CD4-positive, alpha-beta T cell treated with Interleukin-4 for 1 hour (primary cell): ENCODE data around the gene PAPPA2.
A peak's percentile ranks its signal among the peaks of the same experiment; 100 is the strongest.
"Not testable (repeated sequence)": the region's sequence is repeated elsewhere in the genome, so short reads cannot be mapped to it uniquely, and the experiment has no call there.

Experiments
- DNase-seq, 2 donors: peaks; one replicate each; pipeline ENCODE4 v3.0.0-alpha.2; 2020 to 2022

The PAPPA2 gene

DNA sequence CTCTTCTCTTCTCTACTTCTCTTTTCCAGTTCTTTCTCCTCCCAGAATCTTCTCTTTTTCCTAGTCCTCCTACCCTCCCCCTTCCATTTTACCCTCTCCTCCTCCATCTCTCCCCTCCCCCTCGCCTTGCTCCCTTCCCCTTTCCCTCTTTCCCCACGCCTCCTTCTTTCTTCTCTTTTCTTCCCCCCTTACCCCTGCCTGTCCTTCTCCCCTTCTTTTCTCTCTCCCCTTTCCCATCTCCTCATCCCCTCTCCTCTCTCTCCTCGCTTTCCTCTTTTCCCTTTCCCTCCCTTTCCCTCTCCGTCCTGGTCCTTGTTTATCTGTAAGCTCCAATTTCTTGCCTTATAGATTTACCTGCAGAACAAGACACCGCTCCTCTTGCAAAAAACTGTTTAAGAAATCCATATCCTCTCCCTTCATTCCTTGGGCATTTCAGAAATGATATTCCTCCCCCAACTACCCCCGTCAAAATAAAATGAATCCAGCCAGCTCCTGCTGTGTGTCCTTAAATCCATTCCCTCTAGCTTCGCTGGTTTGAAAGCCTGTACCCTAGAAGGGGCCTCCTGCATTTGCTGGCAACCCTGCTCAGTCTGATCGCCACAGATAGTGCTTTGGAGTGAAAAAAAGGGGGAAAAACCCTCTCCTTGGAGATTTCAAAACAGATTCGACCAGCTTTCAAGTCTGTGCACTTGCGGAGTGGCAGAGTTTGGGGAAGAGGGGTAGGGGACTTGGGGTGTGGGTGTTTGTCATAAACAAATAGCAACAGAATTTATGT lies 89.4 kb downstream of the PAPPA2 start:
- DNase-seq = no peak

DNA sequence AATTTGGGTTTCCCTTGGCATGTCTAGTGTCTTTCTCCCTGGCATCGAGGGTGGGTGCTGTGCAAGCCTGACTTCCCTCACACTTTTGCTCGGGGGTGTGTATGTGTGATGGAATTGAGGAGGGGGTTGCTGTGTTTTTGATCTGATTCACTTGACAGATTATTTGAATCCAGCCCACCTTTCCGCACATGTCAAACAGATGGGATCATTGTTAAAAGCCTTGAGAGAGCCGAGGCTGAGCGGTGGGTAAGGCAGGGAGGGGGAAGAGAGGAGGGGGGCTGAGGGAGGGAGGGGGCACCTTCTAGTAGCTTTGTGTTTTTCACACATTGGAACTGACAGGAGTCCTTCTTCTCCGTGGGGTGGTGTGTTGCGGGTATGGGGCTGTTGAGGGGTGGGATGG lies 90.0 kb downstream of the PAPPA2 start:
- no peak for DNase-seq

DNA sequence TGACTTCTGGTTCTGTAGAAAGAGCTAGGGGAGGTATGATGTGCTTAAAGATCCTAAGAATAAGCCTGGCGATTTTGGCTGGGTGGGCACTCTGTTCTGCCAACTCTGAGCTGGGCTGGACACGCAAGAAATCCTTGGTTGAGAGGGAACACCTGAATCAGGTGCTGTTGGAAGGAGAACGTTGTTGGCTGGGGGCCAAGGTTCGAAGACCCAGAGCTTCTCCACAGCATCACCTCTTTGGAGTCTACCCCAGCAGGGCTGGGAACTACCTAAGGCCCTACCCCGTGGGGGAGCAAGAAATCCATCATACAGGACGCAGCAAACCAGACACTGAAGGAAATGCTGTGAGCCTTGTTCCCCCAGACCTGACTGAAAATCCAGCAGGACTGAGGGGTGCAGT lies 93.3 kb downstream of the PAPPA2 start:
- no peak for DNase-seq

DNA sequence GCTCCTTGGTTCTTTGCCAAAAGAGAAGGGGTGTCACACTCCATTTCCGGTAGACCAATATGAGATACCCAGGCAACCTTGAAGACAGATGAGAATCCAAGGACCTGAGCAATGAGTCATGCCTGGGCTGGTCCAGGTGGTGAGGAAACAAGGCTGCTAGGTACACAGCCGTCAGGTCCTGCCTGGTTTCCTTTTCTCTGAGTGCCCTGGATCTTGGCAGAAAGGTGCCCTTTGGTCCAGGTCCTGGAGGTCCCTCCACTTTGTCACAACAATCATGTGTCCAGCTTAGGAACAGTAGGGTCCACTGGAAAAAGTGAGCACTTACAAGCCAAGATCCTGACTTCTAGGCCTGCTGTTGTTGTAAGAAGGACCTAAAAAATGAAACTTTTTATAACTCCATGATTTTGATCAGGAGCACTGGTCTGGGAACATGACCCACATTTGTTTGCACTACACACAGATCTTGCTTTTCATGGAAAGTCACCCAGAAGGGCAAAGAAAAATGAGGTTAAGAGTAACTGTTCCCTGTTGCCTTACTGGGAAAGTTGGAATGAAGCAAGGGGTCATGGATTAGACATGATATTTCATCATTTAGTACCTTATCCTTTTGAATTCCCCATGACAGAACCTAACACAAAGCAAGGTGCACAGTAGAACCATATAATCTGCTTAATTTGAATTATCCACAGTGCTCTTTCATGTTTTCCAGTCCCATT lies 94.7 kb downstream of the PAPPA2 start:
- DNase-seq = no peak

DNA sequence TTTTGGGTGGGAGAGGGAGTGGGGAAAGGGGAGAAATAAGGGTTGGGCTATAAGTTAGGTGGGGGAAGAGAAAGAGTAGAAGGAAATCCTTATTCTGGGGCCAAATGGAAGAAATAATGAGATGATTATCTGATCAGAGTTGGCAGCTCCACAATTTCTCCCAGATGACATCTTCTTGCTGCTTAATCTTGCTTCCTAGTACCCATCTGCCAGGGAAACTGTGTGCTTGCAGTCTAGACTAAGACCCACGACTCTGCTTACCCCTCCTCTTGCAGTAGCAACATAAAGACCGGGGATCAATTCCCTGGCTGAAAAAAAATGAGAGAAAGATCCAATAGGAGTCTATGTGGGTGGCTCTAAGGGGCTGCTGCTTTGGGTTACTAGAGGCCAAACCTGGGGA lies 95.6 kb downstream of the PAPPA2 start:
- DNase-seq = no peak

DNA sequence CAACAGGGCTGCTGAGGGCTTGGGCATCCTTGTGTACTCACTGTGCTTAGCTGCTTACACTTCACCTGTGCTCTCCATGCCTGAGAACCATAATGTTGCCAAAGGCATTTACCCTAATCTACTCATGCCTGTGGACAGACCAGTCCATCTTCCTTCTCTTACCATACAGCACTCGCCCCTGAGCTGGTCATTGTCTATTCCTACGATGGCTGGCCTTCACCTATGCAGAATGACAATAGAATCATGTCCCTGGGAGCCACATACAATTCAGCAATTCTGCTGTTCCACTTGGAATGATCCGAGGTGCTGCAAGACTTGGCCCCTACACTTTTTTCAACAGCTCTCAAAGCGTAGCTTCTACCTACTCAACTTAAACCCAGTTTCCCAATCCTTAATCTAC lies 96.5 kb downstream of the PAPPA2 start:
- no peak for DNase-seq

DNA sequence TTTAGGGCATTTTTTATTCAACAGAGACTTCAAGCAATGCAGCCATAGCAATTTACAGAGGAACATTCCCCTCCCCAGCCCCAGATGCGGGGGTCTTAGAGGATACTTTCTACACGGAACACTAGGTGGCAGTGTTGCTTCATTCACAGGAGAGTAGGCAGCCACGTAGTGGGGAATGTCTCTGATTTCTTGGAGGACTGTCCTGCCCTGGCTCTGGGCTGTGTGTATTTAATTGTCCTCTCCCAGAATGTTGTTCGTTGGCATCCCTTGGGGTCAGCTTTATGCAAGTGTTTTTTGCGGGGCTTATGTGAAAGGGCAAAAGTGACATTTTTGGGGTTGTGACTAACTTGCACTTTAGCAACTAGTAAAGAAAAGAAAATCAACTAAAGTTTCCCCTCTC lies 96.9 kb downstream of the PAPPA2 start:
- DNase-seq = peak in 1 of 2 donors; percentile 5

DNA sequence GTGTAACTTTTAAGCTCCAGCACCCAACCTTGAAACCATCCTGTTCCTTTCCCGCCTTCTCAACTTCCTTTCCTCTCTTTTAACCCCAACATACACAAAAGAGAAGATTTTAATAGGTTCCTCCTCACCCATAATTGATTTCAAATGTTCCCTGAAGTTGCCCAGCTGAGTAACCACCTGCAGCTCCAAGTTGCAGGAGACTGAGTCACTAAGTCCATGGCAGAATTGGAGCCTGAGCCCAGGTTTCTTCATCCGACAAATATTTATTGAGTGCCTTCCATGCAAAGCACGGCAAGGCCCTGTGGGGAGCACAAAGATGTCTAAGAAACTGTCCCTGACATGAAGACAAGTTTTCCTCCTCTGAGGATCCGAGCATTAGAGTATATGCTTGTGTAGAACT lies 97.7 kb downstream of the PAPPA2 start:
- DNase-seq = no peak

DNA sequence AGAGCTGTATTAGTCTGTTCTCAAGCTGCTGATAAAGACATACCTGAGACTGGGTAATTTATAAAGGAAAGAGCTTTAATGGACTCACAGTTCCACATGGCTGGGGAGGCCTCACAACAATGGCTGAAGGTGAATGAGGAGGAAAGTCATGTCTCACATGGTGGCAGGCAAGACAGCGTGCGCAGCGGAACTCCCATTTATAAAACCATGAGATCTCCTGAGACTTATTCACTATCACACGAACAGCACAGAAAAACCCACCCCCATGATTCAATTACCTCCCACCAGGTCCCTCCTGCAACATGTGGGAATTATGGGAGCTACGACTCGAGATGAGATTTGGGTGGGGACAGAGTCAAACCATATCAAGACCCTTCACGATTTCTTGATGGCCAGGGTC lies 98.8 kb downstream of the PAPPA2 start:
- DNase-seq = not testable (repeated sequence)

DNA sequence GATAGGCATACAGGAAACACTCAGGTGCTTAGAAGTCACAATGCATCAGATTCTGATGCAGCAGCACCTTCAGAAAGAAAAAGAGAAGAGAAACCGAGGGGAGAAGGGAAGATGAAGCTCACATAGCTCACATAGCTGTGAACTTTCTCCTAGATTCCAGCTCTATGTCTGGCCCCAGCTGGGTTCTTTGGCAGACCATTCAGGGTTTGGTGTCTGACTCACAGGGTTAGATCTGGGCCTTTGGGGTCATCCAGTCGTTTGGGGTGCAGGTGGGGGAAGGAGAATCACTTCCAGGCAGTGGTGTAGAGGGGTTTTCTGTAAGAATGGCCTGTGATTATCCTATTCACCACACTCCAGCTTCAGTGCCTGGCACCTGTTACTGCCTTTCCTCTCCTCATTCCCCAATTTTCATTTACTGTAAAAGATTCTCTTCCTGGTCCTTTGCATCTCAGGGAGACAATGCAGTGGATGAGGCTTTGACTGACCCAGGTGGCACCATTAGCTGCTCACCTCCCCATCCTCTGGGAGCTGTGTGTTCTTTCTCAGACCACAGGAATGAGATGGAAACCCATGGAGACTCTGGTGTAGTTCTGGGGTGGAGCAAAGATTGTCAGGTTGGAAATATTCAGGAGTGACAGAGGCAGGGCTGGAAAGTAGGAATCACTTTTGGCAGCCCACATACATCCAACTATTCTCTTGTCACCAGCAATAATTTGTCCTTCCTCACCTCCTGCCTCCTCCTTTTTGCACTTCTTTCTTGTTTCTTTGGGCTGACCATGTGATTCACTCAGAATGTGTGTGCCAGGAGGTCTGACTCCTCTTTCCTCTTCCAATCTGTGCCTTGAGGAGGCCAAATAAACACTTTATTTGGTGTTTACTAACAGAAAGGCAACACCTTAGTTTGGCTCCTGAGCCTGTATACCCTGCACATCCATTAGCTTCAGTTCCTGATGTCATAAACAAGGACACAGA lies 103.3 kb downstream of the PAPPA2 start:
- DNase-seq = no peak

DNA sequence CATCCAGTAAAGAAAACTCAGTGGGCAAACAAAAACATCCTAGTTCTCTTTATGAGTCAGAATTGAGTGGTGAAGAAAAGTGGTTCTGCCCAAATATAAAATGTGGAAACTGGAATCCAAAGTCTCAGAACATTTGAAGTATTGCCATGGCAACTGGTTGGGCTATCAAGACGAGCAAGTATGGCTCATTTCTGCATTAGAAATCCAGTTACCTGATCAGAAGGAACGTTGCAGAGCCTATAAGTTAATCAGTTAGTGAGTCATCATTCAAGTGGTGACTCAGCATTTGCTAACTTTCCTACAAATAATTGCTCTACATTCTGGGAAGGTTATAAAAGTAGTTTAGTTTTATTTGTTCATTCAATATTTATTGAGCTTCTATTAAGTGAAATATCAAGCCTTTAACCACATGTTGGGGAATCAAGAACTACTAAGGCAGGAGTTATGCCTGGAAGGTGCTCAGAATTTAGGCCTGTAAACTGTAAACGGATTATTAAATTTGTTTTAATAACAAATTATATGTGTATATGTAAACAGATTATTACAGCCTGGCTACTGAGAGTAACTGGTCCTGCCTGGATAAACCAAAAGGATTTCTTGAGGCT lies 104.3 kb downstream of the PAPPA2 start:
- DNase-seq = no peak

DNA sequence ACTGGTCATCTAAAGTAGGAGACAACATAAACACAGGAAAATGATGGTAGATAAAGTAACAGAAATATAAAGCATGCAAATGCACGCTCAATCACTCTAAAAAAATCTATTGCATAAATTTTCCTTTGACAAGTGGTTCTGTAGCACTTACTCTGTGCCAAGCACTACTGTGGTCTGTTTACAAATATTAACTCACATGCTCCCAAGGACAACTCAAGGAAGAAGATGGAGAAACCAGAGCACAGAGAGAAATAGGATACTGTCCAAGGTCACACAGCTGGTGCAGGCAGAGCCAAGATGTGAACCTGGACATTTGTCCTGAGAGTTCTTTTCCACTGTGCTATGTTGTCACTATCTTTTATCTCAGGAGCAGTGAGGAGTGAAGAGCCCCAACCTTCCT lies 105.2 kb downstream of the PAPPA2 start:
- no peak for DNase-seq

DNA sequence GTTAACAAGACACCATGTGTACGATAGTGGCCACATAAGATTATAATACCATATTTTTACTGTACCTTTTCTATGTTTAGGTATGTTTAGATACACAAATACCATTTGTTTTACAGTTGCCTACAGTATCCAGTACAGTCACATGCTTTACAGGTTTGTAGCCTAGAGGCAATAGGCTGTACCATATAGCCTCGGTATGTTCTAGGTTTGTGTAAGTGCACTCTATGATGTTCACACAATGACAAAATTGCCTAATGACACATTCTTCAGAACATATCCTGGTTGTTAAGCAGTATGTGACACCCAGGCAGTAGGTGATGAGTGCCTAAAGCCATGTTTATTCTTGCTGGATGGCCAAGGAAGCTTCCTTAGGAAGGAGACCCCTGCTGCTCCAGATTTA lies 111.8 kb downstream of the PAPPA2 start:
- no peak for DNase-seq

DNA sequence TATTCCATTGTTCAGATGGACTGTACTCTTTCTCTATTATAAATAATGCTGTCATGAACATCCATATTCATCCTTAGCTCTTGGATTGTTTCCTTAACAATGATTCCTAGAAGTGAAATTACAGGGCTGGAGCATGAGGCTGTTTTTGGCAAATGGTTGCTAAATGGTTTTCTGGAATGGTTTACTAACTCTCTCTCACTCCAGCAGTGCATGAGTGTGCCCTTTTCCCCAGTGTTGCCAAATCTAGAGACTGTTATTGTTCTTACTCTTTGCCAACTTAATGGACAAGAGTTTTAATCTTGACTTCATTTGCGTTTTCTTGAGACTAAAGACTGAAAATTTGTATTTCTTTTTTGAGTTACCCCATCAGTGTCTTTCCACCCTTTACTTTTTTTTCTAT lies 113.0 kb downstream of the PAPPA2 start:
- DNase-seq = no peak

DNA sequence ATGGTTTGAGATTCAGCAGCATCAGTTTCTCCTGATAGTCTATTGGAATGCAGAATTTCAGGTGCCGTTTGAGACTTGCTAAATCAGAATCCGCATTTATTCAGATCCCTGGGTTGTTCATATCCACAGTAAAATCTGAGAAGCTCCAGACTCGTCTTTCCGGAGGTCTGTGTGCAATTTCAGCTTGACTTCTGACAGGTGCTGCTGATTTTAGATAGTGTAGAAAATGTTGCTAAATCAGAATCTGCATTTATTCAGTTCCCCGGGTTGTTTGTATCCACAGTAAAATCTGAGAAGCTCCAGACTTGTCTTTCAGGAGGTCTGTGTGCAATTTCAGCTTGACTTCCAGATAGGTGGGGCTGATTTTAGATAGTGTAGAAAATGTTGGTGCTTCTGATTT lies 113.7 kb downstream of the PAPPA2 start:
- no peak for DNase-seq

DNA sequence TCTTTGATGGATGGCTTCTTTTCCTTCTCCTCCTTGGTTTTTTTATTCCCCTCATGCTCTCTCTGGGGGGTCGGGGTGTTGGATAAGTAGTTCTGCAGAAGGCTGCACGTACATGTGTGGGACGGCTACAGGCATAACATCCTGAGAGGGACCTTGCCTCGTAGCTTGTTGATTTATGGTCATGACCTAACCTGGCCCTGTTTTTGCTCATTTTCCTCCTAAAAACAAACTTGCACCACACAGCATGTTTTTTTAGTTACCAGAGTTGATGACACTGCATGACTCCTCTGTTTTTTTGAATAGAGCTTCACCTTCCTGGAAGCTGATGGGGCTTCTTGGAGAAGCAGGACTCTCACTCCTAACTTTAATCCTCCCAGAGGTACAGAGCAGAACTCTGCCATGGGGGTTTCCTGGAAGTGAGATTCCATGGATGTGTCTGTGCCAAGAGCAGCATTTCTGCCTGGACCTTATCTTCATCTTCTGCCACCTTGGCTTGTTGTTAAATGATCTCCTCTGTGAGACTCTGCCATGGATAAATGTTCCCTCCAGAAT lies 114.7 kb downstream of the PAPPA2 start:
- no peak for DNase-seq

DNA sequence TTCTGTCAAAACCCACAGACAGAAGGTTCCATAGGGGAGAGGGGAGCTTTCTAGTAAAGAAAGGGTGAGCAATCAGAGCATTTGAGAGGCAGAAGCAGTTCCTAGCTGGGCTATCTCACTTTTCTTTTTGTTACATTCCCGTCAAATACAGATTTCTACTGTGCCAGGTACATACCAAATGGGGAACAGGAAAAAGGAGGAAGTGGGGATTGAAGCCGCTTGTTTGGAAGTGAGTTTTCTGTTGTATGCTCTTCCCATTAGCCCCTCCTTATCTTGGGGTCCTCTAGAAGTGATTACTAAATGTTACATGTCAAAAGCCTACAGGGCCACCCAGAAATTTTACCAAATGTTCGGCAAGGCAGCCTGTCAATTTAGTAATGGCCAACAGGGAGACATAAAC lies 116.1 kb downstream of the PAPPA2 start:
- no peak for DNase-seq

DNA sequence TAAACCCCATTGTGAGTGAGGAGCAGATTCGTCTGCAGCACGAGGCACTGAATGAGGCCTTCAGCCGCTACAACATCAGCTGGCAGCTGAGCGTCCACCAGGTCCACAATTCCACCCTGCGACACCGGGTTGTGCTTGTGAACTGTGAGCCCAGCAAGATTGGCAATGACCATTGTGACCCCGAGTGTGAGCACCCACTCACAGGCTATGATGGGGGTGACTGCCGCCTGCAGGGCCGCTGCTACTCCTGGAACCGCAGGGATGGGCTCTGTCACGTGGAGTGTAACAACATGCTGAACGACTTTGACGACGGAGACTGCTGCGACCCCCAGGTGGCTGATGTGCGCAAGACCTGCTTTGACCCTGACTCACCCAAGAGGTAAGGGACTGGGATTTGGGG lies 132.2 kb downstream of the PAPPA2 start:
- no peak for DNase-seq

DNA sequence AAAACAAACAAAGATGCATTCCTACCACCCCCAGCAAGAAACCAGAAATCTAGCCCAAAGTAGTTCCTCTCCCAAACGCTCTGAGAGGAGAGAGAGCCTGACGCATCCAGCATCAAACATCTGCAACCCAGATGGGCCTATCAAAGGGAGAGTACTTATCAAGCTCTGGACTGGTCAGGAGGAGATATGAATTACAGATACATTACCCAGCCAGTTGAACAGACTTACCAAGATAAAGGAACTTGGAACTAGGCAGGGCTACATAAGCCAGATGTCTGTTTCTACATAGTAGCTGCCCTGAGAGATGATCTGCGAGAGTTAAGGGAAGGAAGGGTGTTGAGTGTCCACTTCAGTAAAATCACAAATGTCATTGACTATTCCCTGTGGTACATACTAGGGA lies 138.4 kb downstream of the PAPPA2 start:
- no peak for DNase-seq

DNA sequence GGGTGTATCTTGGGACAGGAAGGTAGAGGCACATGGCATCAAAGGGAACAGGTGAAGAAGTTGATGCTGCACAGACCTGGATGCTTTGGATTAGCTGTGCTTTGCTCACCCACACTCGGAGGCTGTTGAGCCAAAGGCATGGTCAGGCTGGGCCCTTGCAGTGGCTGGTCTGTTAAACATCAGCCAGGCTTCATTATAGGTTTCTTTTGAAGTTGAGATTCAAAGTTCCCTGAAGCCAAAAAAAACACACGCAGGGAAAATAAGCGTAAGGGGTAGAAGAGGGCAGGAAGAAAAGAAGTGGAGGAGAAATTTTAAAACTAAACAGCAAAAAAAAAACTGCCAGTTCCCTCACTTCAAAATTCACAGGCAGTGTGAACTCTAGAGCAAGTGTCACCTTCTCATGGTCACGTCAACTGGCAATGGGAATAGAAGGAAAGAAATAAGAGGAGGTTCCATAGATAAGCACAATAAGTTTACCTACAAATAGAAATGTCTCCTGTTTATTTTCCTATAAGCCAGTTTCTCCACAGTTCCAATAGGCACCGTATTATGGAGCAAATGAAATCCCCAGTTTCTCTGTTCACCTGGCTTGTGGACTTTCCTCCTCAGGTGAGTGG lies 139.5 kb downstream of the PAPPA2 start:
- no peak for DNase-seq

DNA sequence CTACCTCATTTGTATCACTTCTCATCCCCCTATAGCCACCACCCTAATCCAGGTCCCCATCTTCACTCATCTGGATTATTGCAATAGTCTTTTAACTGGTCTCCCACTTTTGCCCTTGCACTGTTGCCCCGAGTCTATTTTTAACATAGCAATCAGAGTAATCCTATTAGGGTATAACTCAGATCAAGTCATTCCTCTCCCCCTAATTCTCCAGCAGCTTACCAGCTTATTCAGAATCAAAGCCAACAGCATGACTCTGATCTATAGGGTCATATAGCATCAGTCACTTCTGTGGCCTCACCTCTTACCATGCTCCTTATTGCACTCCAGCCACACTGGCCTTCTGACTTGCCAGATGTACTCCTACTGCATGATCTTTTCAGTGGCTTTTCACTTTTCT lies 140.7 kb downstream of the PAPPA2 start:
- DNase-seq = no peak

DNA sequence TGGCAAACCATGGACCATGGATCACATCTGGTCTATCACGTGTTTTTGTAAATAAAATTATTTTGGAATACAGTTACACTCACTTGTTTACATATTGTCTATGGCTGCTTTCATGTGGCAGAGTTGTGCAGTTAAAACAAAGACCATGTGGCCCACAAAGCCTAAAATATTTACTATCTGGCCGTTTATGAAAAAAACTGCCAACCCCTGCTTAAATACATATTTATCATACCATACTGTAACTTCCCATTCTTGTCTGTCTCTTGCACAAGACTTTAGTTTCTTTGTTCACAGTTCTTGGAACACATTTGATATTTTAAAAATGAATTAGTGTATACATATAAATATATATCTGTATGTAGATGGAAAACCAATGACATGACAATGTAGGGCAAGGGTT lies 141.5 kb downstream of the PAPPA2 start:
- no peak for DNase-seq
